GM18909 (cell line): ENCODE results near the gene RTKN2.
A peak's percentile ranks its signal among the peaks of the same experiment; 100 is the strongest.

Source experiments
- ATAC-seq: cut with Tn5 transposase; IDR thresholded peaks from one replicate; pipeline ENCODE4 v1.9.1; 2021; ENCODE audit warnings: mild to moderate bottlenecking; ENCODE audit not compliant: unreplicated experiment, poor library complexity

RTKN2 gene

GRCh38 chr10:62182171-62182570 is 86.5 kb downstream of the RTKN2 start:
- ATAC-seq: no peak

DNA sequence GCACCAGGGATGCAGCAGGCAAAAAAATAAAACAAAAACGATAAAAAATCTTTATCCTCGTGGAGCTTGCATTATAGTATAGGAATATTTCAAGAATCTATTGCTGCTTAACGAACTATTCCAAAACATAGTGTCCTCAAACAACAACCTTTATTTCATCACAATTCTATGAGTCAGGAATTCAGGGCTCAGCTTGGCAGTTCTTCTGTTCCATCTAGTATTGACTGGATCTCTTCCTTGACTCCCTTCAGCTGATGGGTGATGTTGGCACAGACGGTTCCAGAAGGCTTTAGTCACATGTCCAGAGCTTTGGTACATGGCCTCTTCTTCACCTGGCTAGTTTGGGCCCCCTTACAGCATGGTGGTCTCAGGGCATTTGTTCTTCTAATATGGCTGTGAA is 88.0 kb downstream of the RTKN2 start:
- ATAC-seq: no peak

DNA sequence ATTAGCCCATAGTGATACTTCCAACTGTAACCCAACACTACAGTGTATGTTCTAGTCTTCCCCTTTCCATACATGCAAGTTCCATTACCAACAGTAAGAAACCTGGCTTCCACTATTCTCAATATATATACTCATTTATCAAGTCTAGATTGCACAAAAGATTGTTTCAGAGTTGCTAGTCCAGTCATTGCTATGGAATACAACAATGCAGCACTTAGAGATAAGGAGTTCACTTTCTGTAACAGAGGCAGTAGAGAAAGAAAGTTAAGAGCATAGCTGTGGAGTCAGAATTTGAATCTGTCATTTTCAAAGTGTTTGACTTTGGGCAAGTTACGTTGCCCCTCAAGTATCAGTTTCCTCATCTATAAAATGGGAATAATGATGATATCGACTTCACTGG is 90.1 kb downstream of the RTKN2 start:
- ATAC-seq: no peak

DNA sequence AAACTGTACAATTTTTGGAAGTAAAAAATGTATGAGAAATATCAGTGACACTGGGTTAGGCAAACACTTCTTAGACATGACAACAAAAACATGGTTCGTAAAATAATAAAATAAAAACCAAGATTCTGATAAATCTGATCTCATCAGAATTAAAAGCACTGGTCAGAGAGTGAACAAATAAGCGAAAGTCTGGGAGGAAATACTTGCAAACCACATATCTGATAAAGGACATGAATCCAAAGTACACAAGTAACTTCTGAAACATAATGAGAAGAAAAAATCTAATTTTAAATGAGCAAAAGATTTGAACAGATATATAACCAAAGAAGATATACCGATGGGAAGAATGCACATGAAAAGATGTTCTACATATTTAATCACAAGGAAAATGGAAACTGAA is 91.5 kb downstream of the RTKN2 start:
- no peak for ATAC-seq

DNA sequence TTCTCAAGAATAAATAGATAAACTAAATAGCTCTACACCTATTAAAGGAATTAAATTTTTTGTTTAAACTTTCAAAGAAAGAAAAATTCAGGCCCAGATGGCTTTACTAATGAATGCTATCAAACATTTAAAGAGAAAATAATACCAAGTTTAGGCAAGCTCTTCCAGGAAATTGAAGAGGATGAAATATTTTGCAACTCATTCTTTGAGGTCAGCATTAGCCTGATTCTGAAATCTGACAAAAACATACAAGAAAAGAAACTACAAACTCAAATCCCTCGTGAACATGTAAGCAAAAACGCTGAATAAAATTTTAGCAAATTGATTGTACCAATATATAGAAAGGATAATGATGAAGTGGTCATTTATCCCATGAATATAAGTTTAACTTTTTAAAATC is 93.4 kb downstream of the RTKN2 start:
- ATAC-seq: no peak

- no peak for ATAC-seq
These were observed 96.2 kb downstream of the RTKN2 start for GRCh38 chr10:62172465-62172864.

DNA sequence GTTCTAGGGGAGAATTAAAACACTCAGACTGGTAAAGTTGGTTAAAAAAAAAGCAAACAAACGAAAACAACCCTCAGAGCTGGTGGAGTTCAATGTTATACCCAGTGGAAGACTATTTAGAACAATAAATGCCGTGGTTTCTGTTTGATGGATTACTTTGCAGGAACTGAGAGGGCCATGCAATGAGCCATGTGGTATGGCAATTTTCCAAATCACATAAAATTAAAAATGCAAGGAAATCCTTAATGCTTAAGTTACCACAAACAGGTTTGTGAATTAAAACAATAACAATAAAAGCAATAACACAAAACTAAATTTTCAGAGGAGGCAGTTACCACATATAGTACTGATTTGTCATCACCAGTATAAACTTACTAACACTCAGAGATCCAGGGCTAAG is 96.9 kb downstream of the RTKN2 start:
- ATAC-seq: no peak

DNA sequence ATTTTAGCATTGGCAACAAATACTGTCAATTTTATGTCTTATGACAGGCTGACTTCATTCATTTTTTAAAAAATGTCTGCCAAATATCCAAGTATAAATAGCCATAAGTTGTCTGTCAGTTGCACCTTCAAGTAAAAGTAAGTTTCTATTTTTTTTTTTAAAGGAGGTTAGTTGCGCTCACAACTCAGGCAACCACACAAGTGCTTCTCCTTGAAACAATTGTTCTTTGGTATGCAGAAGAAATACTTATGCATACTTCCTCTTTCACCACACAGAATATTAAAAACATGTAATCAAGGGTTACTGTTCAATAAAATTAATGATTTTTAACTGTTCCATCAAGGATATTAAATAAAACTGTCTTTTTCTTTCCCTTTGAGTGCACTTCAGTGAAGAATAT is 97.9 kb downstream of the RTKN2 start:
- no peak for ATAC-seq

GRCh38 chr10:62166331-62167131 is 102.1 kb downstream of the RTKN2 start:
- peak; percentile 99 for ATAC-seq

DNA sequence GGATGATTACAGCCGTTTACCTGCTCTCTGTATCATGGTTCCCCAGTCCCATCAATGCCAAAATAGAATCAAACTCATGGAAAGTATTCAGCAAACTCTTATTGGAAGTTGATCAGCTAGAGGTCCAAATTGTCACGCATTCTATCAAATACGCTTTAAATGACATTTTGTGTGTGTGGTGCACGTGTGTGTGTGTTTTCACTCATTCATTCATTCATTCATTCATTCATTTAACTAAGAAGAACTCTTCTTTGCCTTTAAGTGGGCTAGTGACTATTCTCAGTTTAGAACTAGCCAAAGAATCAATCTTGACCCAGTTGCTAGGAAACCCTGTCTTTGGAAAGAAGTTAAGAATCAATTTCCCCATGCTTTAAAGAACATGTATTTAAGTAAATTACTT is 102.8 kb downstream of the RTKN2 start:
- ATAC-seq: no peak

DNA sequence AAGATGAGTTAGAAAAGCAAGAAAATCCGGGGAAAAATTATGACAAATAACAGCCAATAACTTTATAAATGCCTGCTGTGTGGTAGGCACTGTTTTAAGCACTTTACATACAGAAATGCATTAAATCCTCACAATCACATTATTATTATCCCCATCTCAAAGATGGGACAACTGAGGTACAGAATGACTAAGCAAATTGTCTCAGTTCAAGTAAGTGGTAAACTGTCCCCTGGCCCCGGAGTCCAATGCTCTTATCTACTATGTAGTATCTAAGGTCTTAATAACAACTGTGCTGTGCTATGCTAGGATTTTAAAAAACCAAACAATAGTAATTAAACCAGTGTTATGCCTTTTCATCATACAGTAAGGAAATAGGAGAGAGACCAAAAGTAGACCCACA is 105.6 kb downstream of the RTKN2 start:
- no peak for ATAC-seq

- no peak for ATAC-seq
These were observed 106.2 kb downstream of the RTKN2 start for GRCh38 chr10:62162261-62162981.

- ATAC-seq: no peak
These were observed 109.3 kb downstream of the RTKN2 start for GRCh38 chr10:62159351-62159750.

DNA sequence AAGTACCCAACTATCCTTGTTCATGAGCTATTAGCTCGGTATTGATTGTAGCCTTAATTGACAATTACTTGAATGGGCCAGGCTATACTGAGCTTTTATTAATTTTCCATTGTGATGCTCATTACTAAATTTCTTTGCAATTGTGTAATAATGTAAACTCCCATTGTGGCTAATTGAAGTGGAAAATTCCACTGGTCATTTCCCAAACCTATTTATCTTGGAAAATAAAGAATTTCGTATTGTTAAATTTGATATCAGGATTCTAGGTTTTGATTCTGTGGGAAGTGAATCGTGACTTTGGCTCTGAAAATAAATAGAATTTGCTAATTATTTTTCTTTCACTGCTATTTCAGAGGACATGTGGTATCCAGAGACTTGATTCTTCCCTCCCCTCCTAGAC is 111.0 kb downstream of the RTKN2 start:
- ATAC-seq: no peak

- ATAC-seq: no peak
These were observed 113.5 kb downstream of the RTKN2 start for GRCh38 chr10:62155054-62155680.

- ATAC-seq: no peak
These were observed 114.4 kb downstream of the RTKN2 start for GRCh38 chr10:62154231-62154630.

- no peak for ATAC-seq
These were observed 115.5 kb downstream of the RTKN2 start for GRCh38 chr10:62153191-62153590.

DNA sequence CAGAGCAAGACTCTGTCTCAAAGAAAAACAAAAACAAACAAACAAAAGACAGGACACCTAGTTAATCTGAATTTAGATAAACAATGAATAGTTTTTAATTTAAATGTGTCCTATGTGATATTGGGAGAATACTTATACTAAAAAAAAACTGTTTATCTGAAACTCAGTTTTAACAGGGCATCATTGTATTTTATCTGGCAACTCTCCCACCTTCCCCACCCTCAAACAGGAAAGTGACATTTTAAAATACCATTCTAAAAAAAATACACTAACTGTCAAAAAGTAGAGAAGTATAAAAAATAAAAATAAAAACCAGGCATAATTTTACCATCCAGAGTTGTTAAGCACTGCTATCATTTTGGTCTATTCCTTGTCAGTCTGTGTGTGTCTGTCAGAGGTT is 119.0 kb downstream of the RTKN2 start:
- ATAC-seq: no peak

DNA sequence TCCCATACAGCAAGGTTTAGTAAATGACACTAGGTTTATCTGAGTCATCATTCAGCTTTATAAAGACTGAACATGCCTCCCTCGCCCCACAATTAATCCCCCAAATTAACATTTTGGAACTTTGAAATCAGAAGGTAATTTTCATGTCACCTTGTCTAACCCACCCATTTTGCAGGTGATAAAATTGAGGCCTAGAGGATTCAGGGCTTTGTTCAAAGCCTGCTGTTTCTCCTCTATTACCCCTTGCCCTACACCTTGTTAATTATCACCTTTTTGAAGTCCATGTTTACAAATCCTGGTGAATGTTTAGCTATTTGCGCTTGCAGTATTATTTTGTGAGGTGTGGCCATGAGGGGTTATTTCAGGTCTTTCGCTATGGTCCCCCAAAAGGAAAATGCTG is 120.5 kb downstream of the RTKN2 start:
- no peak for ATAC-seq

DNA sequence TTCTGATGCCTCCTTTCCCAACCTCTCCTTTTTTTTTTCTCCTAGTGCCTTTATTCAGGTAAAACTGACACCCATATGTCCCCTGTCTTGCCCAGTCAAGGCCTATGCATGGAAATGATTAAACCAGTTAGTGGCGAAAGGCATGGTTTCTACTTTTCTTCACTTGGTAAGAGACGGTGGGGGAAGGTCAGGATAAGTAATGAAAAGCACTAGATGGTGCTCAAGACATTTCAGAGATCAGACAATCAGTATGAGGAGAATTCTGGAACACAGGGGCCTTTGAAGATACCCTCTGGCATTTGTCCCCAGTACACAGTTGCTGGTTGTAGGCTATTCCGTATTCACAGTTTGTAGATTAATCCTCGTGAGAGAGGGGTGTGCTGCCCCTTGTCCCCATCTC is 121.2 kb downstream of the RTKN2 start:
- ATAC-seq: no peak

DNA sequence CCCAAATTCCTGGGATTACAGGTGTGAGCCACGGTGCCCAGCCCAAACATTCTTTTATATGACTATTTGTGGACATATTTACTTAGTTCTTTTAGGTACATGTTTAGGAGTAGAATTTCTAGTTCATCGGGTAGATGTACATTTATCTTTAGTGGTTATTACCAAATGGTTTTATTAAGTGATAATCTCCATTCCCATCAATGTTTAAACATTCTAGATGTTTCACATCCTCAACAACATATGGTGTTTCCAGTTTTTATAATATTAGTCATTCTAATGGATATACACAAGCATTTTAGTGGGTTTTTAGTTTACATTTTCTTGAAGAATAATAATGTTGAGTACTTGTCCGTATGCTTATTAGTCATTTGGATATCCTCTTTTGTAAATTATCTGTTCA is 131.7 kb downstream of the RTKN2 start:
- ATAC-seq: no peak
